Muscle layer of duodenum (tissue), 2 donors: ENCODE data around the gene LRRC56.

Experiments
- H3K27ac ChIP-seq: one replicate; pipeline ENCODE4 v1.7.0; 2013; ENCODE audit warnings: mild to moderate bottlenecking, low read length
- H3K27me3 ChIP-seq: one replicate; pipeline ENCODE4 v1.7.0; 2013; ENCODE audit warnings: low read depth, mild to moderate bottlenecking, control low read depth, low read length
- H3K36me3 ChIP-seq, 2 donors: one replicate each; pipeline ENCODE4 v1.7.0; 2013; ENCODE audit warnings: low read length in 2 of 2, control low read depth in 1 of 2, mild to moderate bottlenecking in 1 of 2; ENCODE audit not compliant: insufficient read depth in 2 of 2, control insufficient read depth in 1 of 2
- H3K4me1 ChIP-seq, 2 donors: one replicate each; pipeline ENCODE4 v1.7.0; 2013; ENCODE audit warnings: low read length in 2 of 2, mild to moderate bottlenecking in 2 of 2, control low read depth in 1 of 2, moderate library complexity in 1 of 2; ENCODE audit not compliant: insufficient read depth in 2 of 2, control insufficient read depth in 1 of 2
- H3K4me3 ChIP-seq, 2 donors: one replicate each; pipeline ENCODE4 v1.7.0; 2013; ENCODE audit warnings: low read length in 2 of 2, low read depth in 1 of 2, mild to moderate bottlenecking in 1 of 2
- H3K9me3 ChIP-seq, 2 donors: one replicate each; pipeline ENCODE4 v1.7.0; 2013; ENCODE audit warnings: low read length in 2 of 2, control low read depth in 1 of 2, mild to moderate bottlenecking in 1 of 2; ENCODE audit not compliant: control insufficient read depth in 1 of 2
- donor health status: healthy.

LRRC56 gene

GRCh38 chr11:494761-495536 is 42.4 kb upstream of the LRRC56 start:
- no peaks in the 10 kb centered on the region for H3K27me3 ChIP-seq
- no peak overlapping the region for H3K4me3 ChIP-seq
- H3K36me3 ChIP-seq, result peaks cover 36 to 85% of the 10 kb centered on the region in 2 donors
- H3K4me1 ChIP-seq, result peaks cover 0 to 3% of the 10 kb centered on the region in 2 donors
- H3K27ac ChIP-seq, result no peak overlapping the region
- H3K9me3 ChIP-seq, result no peaks in the 10 kb centered on the region

GRCh38 chr11:495537-495931 is 41.8 kb upstream of the LRRC56 start:
- Histone ChIP-seq H3K4me3 (no peak overlapping the region), H3K27me3 (no peaks in the 10 kb centered on the region), H3K36me3 (peaks cover 34 to 86% of the 10 kb centered on the region in 2 donors), H3K27ac (no peak overlapping the region), H3K4me1 (peaks cover 0 to 3% of the 10 kb centered on the region in 2 donors), H3K9me3 (no peaks in the 10 kb centered on the region)

- H3K4me1 ChIP-seq, result peaks cover 0 to 3% of the 10 kb centered on the region in 2 donors
- H3K27me3 ChIP-seq, result no peaks in the 10 kb centered on the region
- no peaks in the 10 kb centered on the region for H3K9me3 ChIP-seq
- no peak overlapping the region for H3K4me3 ChIP-seq
- no peak overlapping the region for H3K27ac ChIP-seq
- peaks cover 36 to 87% of the 10 kb centered on the region in 2 donors for H3K36me3 ChIP-seq
Observed at GRCh38 chr11:496834-497564, 40.3 kb upstream of the LRRC56 start.

- Histone ChIP-seq H3K36me3 (peaks cover 36 to 83% of the 10 kb centered on the region in 2 donors), H3K4me1 (peaks cover 0 to 6% of the 10 kb centered on the region in 2 donors), H3K4me3 (no peak overlapping the region), H3K9me3 (no peaks in the 10 kb centered on the region), H3K27me3 (no peaks in the 10 kb centered on the region), H3K27ac (no peak overlapping the region)
Observed at GRCh38 chr11:497565-498296, 39.6 kb upstream of the LRRC56 start.

- no peaks in the 10 kb centered on the region for H3K9me3 ChIP-seq
- no peaks in the 10 kb centered on the region for H3K27me3 ChIP-seq
- no peak overlapping the region for H3K27ac ChIP-seq
- peaks cover 0 to 13% of the 10 kb centered on the region in 2 donors for H3K4me1 ChIP-seq
- H3K36me3 ChIP-seq, result peaks cover 36 to 78% of the 10 kb centered on the region in 2 donors
- H3K4me3 ChIP-seq, result no peak overlapping the region
Observed at GRCh38 chr11:498297-499181, 38.8 kb upstream of the LRRC56 start.

- Histone ChIP-seq H3K27me3 (no peaks in the 10 kb centered on the region), H3K4me1 (peaks cover 4 to 19% of the 10 kb centered on the region in 2 donors), H3K4me3 (no peak overlapping the region), H3K27ac (no peak overlapping the region), H3K9me3 (no peaks in the 10 kb centered on the region), H3K36me3 (peaks cover 33 to 69% of the 10 kb centered on the region in 2 donors)
Observed at GRCh38 chr11:499201-500076, 37.9 kb upstream of the LRRC56 start.

- Histone ChIP-seq H3K27ac (no peak overlapping the region), H3K4me1 (peaks cover 6 to 27% of the 10 kb centered on the region in 2 donors), H3K9me3 (no peaks in the 10 kb centered on the region), H3K36me3 (peaks cover 31 to 53% of the 10 kb centered on the region in 2 donors), H3K27me3 (no peaks in the 10 kb centered on the region), H3K4me3 (no peak overlapping the region)
Observed at GRCh38 chr11:501001-501682, 36.2 kb upstream of the LRRC56 start.

- Histone ChIP-seq H3K4me1 (peaks cover 6 to 27% of the 10 kb centered on the region in 2 donors), H3K27me3 (no peaks in the 10 kb centered on the region), H3K36me3 (peaks cover 27 to 53% of the 10 kb centered on the region in 2 donors), H3K9me3 (no peaks in the 10 kb centered on the region), H3K4me3 (no peak overlapping the region), H3K27ac (no peak overlapping the region)
Observed at GRCh38 chr11:501683-502287, 35.5 kb upstream of the LRRC56 start.

GRCh38 chr11:502288-503178 is 34.8 kb upstream of the LRRC56 start:
- Histone ChIP-seq H3K27ac (no peak overlapping the region), H3K4me1 (peaks cover 6 to 29% of the 10 kb centered on the region in 2 donors), H3K4me3 (no peak overlapping the region)

More at GRCh38 chr11:502288-503178, 34.8 kb upstream of the LRRC56 start:
- no peaks in the 10 kb centered on the region for H3K9me3 ChIP-seq
- peaks cover 20 to 45% of the 10 kb centered on the region in 2 donors for H3K36me3 ChIP-seq
- no peaks in the 10 kb centered on the region for H3K27me3 ChIP-seq
